ENCODE results near the gene INTS4. TPM values are rescaled to one million over a fixed set of nuclear protein-coding genes. Genes with fewer than 3 reads are reported as not detected.

INTS4 gene
- polyA plus RNA-seq, 1 donor (not counting 4 experiments of a cell fraction or from before 2014, with no cell fraction given), result 18.0 TPM

DNA sequence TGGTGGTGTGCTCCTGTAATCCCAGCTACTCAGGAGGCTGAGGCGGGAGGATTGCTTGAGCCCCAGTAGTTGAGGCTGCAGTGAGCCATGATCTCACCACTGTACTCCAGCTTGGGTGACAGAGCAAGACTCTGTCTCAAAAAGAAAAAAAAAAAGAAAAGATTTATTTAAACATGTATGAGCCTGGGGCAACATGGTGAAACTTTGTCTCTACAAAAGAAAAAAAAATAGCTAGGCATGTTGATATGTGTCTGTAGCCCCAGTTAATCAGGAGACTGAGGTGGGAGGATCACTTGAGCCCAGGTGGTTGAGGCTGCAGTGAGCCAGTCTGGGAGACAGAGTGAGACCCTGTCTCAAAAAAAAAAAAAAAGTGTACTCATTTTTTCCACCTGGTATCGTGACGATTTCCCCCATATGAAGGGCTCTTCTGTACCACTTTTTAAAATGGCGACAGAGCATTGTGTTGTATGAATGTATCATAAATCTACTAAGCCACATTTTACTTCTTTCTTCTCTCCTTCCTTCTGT lies 45.0 kb upstream of the INTS4 start:
- no peaks in the 10 kb centered on the region for H3K36me3 ChIP-seq (ENCODE audit: control insufficient read depth in 2 of 2, extremely low read depth in 1 of 2, insufficient read depth in 2 of 2, low read length in 2 of 2)
- FAIRE-seq (no peak), DNase-seq (ENCODE audit: low read depth, low spot score) (no peak)
- no peak overlapping the region for H3K9ac ChIP-seq (ENCODE audit: control insufficient read depth, extremely low read depth, insufficient read depth, low read length)
- H3K4me1 ChIP-seq (ENCODE audit: control insufficient read depth, extremely low read depth, insufficient read depth, low read length), result peaks cover 19% of the 10 kb centered on the region
- no peaks in the 10 kb centered on the region for H3K9me1 ChIP-seq (ENCODE audit: control insufficient read depth, extremely low read depth, insufficient read depth, low read length)
- no peaks in the 10 kb centered on the region for H3K9me3 ChIP-seq (ENCODE audit: control insufficient read depth, low read depth, low read length)
- H3K79me2 ChIP-seq (ENCODE audit: control insufficient read depth, insufficient read depth, low read length), result no peaks in the 10 kb centered on the region
- no peak overlapping the region for H3K4me3 ChIP-seq (ENCODE audit: control insufficient read depth in 2 of 3, extremely low read depth in 1 of 3, insufficient read depth in 2 of 3, low read depth in 1 of 3, low read length in 3 of 3)
- peak overlapping the region; percentile 75 for H2AFZ ChIP-seq (ENCODE audit: control insufficient read depth, low read length)
- peak overlapping the region; percentile 57 for H3K27ac ChIP-seq (ENCODE audit: control insufficient read depth, insufficient read depth, low read length)
- dilution Hi-C loops (cut with MboI; ENCODE audit: extremely low pct_ligation_motif_present, low sequenced_read_pairs), result no loop called here
- TF ChIP-seq EZH2 (IDR thresholded peaks at IDR 0.05; ENCODE audit: low read length), result no peak
- TF ChIP-seq, protein P1, sequence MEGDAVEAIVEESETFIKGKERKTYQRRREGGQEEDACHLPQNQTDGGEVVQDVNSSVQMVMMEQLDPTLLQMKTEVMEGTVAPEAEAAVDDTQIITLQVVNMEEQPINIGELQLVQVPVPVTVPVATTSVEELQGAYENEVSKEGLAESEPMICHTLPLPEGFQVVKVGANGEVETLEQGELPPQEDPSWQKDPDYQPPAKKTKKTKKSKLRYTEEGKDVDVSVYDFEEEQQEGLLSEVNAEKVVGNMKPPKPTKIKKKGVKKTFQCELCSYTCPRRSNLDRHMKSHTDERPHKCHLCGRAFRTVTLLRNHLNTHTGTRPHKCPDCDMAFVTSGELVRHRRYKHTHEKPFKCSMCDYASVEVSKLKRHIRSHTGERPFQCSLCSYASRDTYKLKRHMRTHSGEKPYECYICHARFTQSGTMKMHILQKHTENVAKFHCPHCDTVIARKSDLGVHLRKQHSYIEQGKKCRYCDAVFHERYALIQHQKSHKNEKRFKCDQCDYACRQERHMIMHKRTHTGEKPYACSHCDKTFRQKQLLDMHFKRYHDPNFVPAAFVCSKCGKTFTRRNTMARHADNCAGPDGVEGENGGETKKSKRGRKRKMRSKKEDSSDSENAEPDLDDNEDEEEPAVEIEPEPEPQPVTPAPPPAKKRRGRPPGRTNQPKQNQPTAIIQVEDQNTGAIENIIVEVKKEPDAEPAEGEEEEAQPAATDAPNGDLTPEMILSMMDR (optimal IDR thresholded peaks at IDR 0.05 in 1 of 3, IDR thresholded peaks at IDR 0.05 in 1 of 3, conservative IDR thresholded peaks at IDR 0.05 in 1 of 3; ENCODE audit: extremely low read depth in 1 of 3, insufficient read depth in 2 of 3, low read length in 3 of 3), result no peak
- no peaks in the 10 kb centered on the region for H3K27me3 ChIP-seq (ENCODE audit: control insufficient read depth, extremely low read depth, insufficient read depth, low read length)
- H4K20me1 ChIP-seq (ENCODE audit: control insufficient read depth, extremely low read depth, insufficient read depth, low read length), result no peaks in the 10 kb centered on the region
- peak overlapping the region; percentile 75 for H3K4me2 ChIP-seq (ENCODE audit: control insufficient read depth, extremely low read depth, insufficient read depth, low read depth, low read length)

DNA sequence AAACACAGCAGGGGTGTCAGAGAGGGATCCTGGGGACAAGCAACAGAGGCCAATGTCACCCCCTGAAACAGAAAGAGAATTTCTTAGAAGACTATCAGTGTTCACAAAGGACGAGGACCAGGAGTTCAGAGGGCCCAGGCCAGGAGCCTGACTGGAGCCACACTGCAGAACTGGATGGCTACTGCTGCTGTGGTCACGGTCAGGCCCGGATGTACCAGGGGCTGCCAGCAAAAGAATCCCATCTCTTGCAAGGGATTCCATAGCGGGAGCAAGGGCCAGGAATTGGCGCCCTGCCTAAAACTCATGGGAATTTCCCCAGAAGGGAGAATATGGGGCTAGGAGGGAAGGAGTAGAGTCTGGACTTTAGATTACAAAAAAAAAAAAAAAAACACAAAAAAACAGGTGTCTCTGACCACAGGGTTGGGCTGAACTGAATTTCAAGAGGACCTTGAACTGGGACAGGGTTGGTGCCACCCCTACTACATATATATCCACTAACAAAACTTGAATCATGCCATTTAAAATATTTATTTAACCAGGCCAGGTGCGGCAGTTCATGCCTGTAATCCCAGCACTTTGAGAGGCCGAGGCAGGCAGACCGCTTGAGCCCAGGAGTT lies 44.3 kb upstream of the INTS4 start:
- no peaks in the 10 kb centered on the region for H3K79me2 ChIP-seq (ENCODE audit: control insufficient read depth, insufficient read depth, low read length)
- no peak overlapping the region for H3K4me3 ChIP-seq (ENCODE audit: control insufficient read depth in 2 of 3, extremely low read depth in 1 of 3, insufficient read depth in 2 of 3, low read depth in 1 of 3, low read length in 3 of 3)
- H3K9me3 ChIP-seq (ENCODE audit: control insufficient read depth, low read depth, low read length), result no peaks in the 10 kb centered on the region
- no peaks in the 10 kb centered on the region for H4K20me1 ChIP-seq (ENCODE audit: control insufficient read depth, extremely low read depth, insufficient read depth, low read length)
- FAIRE-seq, result no peak
- no peak overlapping the region for H3K27ac ChIP-seq (ENCODE audit: control insufficient read depth, insufficient read depth, low read length)
- H3K36me3 ChIP-seq (ENCODE audit: control insufficient read depth in 2 of 2, extremely low read depth in 1 of 2, insufficient read depth in 2 of 2, low read length in 2 of 2), result no peaks in the 10 kb centered on the region
- no peak for DNase-seq (ENCODE audit: low read depth, low spot score)
- no peak overlapping the region for H3K9ac ChIP-seq (ENCODE audit: control insufficient read depth, extremely low read depth, insufficient read depth, low read length)
- dilution Hi-C loops (cut with MboI; ENCODE audit: extremely low pct_ligation_motif_present, low sequenced_read_pairs), result no loop called here
- H3K9me1 ChIP-seq (ENCODE audit: control insufficient read depth, extremely low read depth, insufficient read depth, low read length), result no peaks in the 10 kb centered on the region
- TF ChIP-seq, protein P1 (optimal IDR thresholded peaks at IDR 0.05 in 1 of 3, IDR thresholded peaks at IDR 0.05 in 1 of 3, conservative IDR thresholded peaks at IDR 0.05 in 1 of 3; ENCODE audit: extremely low read depth in 1 of 3, insufficient read depth in 2 of 3, low read length in 3 of 3), result no peak
- TF ChIP-seq EZH2 (IDR thresholded peaks at IDR 0.05; ENCODE audit: low read length), result no peak
- H3K27me3 ChIP-seq (ENCODE audit: control insufficient read depth, extremely low read depth, insufficient read depth, low read length), result no peaks in the 10 kb centered on the region
- H3K4me2 ChIP-seq (ENCODE audit: control insufficient read depth, extremely low read depth, insufficient read depth, low read depth, low read length), result no peak overlapping the region
- peaks cover 19% of the 10 kb centered on the region for H3K4me1 ChIP-seq (ENCODE audit: control insufficient read depth, extremely low read depth, insufficient read depth, low read length)
- H2AFZ ChIP-seq (ENCODE audit: control insufficient read depth, low read length), result no peak overlapping the region
